ENCODE data around the gene SCAPER. TPM values are rescaled to one million over a fixed set of nuclear protein-coding genes. Genes with fewer than 3 reads are reported as not detected.

Gene SCAPER
- total and polyA plus RNA-seq, 2 of the 4 experiments (the other 2 are of a cell fraction) = 2.9 to 9.7 TPM

GRCh38 chr15:76837474-76837873 is 67.7 kb downstream of the SCAPER start:
- dilution Hi-C loops (cut with HindIII; ENCODE audit: low sequenced_read_pairs, unreplicated experiment) = no loop called here
- no peak overlapping the region for H3K14ac ChIP-seq (replicated peaks; ENCODE audit: low read depth, low read length)
- H3K36me3 ChIP-seq (ENCODE audit: control insufficient read depth, insufficient read depth, low read length) = no peaks in the 10 kb centered on the region
- intact Hi-C loops (cut with micrococcal nuclease) = no loop called here
- BruUV-seq (replicated peaks) = no TSS peak
- POLR2A ChIA-PET (ENCODE audit: unreplicated experiment) = no interaction called here
- H2AFZ ChIP-seq (replicated peaks; ENCODE audit: low read length, poor library complexity) = no peak overlapping the region
- no peak overlapping the region for H2AK9ac ChIP-seq (replicated peaks; ENCODE audit: low read depth, low read length, poor library complexity)
- H3K9me1 ChIP-seq (ENCODE audit: insufficient read depth, low read length) = no peaks in the 10 kb centered on the region
- TF ChIP-seq RAD21 (IDR thresholded peaks at IDR 0.05; ENCODE audit: low read length) (no peak), NFE2L2 (IDR thresholded peaks at IDR 0.05; ENCODE audit: low read depth, low read length) (no peak), CEBPB (IDR thresholded peaks at IDR 0.05; ENCODE audit: low read depth, low read length) (no peak), USF2 (IDR thresholded peaks at IDR 0.05; ENCODE audit: low read depth, low read length) (no peak), CHD1 (IDR thresholded peaks at IDR 0.05; ENCODE audit: low read depth, low read length) (no peak), BHLHE40 (IDR thresholded peaks at IDR 0.05; ENCODE audit: low read depth, low read length) (no peak), SMC3 (IDR thresholded peaks at IDR 0.05; ENCODE audit: low read depth, low read length) (no peak), RCOR1 (IDR thresholded peaks at IDR 0.05; ENCODE audit: insufficient replicate concordance, low read length) (no peak)
- H3K79me1 ChIP-seq (ENCODE audit: low read depth in 1 of 2, low read length in 2 of 2) = 0 out of 4 replicates have a peak, but pooled peaks cover 1 to 5% of the 10 kb centered on the region in 2 experiments
- no peaks in the 10 kb centered on the region for H4K20me1 ChIP-seq (ENCODE audit: insufficient read depth, low read length)
- no peak overlapping the region for H4K5ac ChIP-seq (ENCODE audit: low read depth, low read length)
- in situ Hi-C loops (cut with MboI; ENCODE audit: low sequenced_read_pairs) = no loop called here
- no peak overlapping the region for H2BK15ac ChIP-seq (ENCODE audit: low read depth, low read length)
- no peak overlapping the region for H4K91ac ChIP-seq (ENCODE audit: insufficient read depth, low read depth, low read length)
- H3K27me3 ChIP-seq (ENCODE audit: control insufficient read depth, insufficient read depth, low read length) = no peaks in the 10 kb centered on the region
- no peak overlapping the region for H4K8ac ChIP-seq (ENCODE audit: low read depth in 2 of 2, low read length in 2 of 2)
- H3K4me3 ChIP-seq (ENCODE audit: insufficient read depth, low read depth, low read length) = no peak overlapping the region
- peaks cover 2% of the 10 kb centered on the region for H3K9me3 ChIP-seq (ENCODE audit: control insufficient read depth, insufficient read depth, low read length)
- no peak overlapping the region for H2AK5ac ChIP-seq (ENCODE audit: low read depth, low read length)
- DNase-seq = no peak
- H3K27ac ChIP-seq (ENCODE audit: insufficient read depth, low read length) = no peak overlapping the region
- WGBS, 2 experiments (ENCODE audit: extremely low coverage in 2 of 2, insufficient read length in 1 of 2) = no CpG with 5 or more reads among the region's 6 CpGs
- CTCF ChIA-PET = no interaction called here
- no peak overlapping the region for H2BK120ac ChIP-seq (ENCODE audit: low read depth, low read length)
- no peak overlapping the region for H3K18ac ChIP-seq (ENCODE audit: low read depth, low read length)
- H3K4me2 ChIP-seq (ENCODE audit: low read depth, low read length) = no peak overlapping the region
- H3K4ac ChIP-seq (ENCODE audit: low read depth, low read length) = no peak overlapping the region
- no peak overlapping the region for H3K56ac ChIP-seq (ENCODE audit: extremely low read depth, insufficient read depth, low read length)
- H3K4me1 ChIP-seq (ENCODE audit: control insufficient read depth, insufficient read depth, low read length) = no peaks in the 10 kb centered on the region
- no peak overlapping the region for H2BK20ac ChIP-seq (ENCODE audit: low read depth, low read length)
- H2BK5ac ChIP-seq (ENCODE audit: low read depth, low read length, poor library complexity, severe bottlenecking) = no peak overlapping the region
- H3K23ac ChIP-seq (ENCODE audit: low read depth, low read length) = no peak overlapping the region
- no peak overlapping the region for H3K9ac ChIP-seq (ENCODE audit: low read depth, low read length)
- no peak for ATAC-seq (ENCODE audit: low read depth)
